GM19240 (cell line): ENCODE measurements around the gene MAD2L2.

Experiments
- DNase-seq: peaks from one replicate; pipeline ENCODE4 v3.0.0; 2011; ENCODE audit warnings: low spot score; ENCODE audit not compliant: insufficient read length

MAD2L2 gene

GRCh38 chr1:11629184-11630016 lies 51.5 kb downstream of the MAD2L2 start:
- DNase-seq: no peak

- DNase-seq: no peak
Measured at GRCh38 chr1:11628767-11629166, 52.2 kb downstream of the MAD2L2 start.

- no peak for DNase-seq
Measured at GRCh38 chr1:11626551-11626950, 54.4 kb downstream of the MAD2L2 start.
